Naive B cell (primary cell): ENCODE measurements around the gene ZNF175. TPM values are rescaled to one million over a fixed set of nuclear protein-coding genes. Genes with fewer than 3 reads are reported as not detected.

Experiments used
- ATAC-seq, 2 donors: fragments of 150-1000 bp; cut with Tn5 transposase; 2 replicates each; pipeline ENCODE4 v1.10.0; 2021; ENCODE audit warnings: low read depth in 2 of 2, mild to moderate bottlenecking in 2 of 2, moderate library complexity in 2 of 2
- DNase-seq: peaks from one replicate; pipeline ENCODE4 v3.0.0; 2022
- H3K27ac Mint-ChIP-seq, 6 donors: one replicate each; pipeline ENCODE4 v1.8.0; 2020 to 2022; ENCODE audit warnings: mild to moderate bottlenecking in 6 of 6, mixed read lengths in 6 of 6, moderate library complexity in 5 of 6, inconsistent platforms in 2 of 6
- H3K27me3 Mint-ChIP-seq, 3 donors: one replicate each; pipeline ENCODE4 v1.8.0; 2021 to 2022; ENCODE audit warnings: mixed read lengths in 3 of 3, mild to moderate bottlenecking in 1 of 3
- H3K36me3 Mint-ChIP-seq, 2 donors: one replicate each; pipeline ENCODE4 v1.8.0; 2020 to 2022; ENCODE audit warnings: mixed read lengths in 2 of 2, inconsistent platforms in 1 of 2, mild to moderate bottlenecking in 1 of 2
- H3K4me1 Mint-ChIP-seq, 3 donors: one replicate each; pipeline ENCODE4 v1.8.0; 2020 to 2022; ENCODE audit warnings: mixed read lengths in 3 of 3, inconsistent platforms in 1 of 3, mild to moderate bottlenecking in 1 of 3, moderate library complexity in 1 of 3
- H3K4me3 Mint-ChIP-seq, 8 donors: one replicate each; pipeline ENCODE4 v1.8.0; 2020 to 2022; ENCODE audit warnings: mild to moderate bottlenecking in 8 of 8, mixed read lengths in 8 of 8, moderate library complexity in 8 of 8, inconsistent platforms in 2 of 8
- H3K9me3 Mint-ChIP-seq, 7 donors: one replicate each; pipeline ENCODE4 v1.8.0; 2020 to 2022; ENCODE audit warnings: mixed read lengths in 7 of 7, mild to moderate bottlenecking in 5 of 7, inconsistent platforms in 2 of 7, moderate library complexity in 1 of 7
- polyA plus RNA-seq, 6 donors: library from polyadenylated mRNA; unstranded; fragments of 300-500 nt; fragmentation: Illumina TruSeq; gene quantifications; one replicate each; pipeline ENCODE4 v1.2.3, GENCODE V29; 2021; ENCODE audit warnings: low read depth in 6 of 6

Gene ZNF175
- polyA plus RNA-seq, 6 donors from 2014 or later: 0.94 to 5.1 (median 3.1) TPM

DNA sequence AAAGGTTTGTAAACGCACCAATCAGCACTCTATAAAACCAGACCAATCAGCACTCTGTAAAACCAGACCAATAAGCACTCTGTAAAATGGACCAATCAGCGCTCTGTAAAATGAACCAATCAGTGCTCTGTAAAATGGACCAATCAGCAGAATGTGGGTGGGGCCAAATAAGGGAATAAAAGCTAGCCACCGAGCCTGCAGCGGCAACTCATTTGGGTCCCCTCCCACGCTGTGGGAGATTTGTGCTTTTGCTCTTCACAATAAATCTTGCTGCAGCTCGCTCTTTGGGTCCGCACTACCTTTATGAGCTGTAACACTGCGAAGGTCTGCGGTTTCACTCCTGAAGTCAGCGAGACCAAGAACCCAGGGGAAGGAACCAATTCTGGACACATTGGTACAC, 28.0 kb downstream of the ZNF175 start:
- H3K4me1 Mint-ChIP-seq: peaks cover 43 to 52% (median 50%) of the 10 kb centered on the region in 3 donors
- no peak for DNase-seq
- H3K9me3 Mint-ChIP-seq: peaks cover 0 to 3% (median 0%) of the 10 kb centered on the region in 7 donors
- peak overlapping the region in 3 of 8 donors; percentile 3 to 68 (median 25) for H3K4me3 Mint-ChIP-seq
- no peak overlapping the region for H3K27ac Mint-ChIP-seq
- H3K27me3 Mint-ChIP-seq: peaks cover 0 to 9% (median 4%) of the 10 kb centered on the region in 3 donors
- ATAC-seq: no peak
- peaks cover 0 to 7% of the 10 kb centered on the region in 2 donors for H3K36me3 Mint-ChIP-seq

DNA sequence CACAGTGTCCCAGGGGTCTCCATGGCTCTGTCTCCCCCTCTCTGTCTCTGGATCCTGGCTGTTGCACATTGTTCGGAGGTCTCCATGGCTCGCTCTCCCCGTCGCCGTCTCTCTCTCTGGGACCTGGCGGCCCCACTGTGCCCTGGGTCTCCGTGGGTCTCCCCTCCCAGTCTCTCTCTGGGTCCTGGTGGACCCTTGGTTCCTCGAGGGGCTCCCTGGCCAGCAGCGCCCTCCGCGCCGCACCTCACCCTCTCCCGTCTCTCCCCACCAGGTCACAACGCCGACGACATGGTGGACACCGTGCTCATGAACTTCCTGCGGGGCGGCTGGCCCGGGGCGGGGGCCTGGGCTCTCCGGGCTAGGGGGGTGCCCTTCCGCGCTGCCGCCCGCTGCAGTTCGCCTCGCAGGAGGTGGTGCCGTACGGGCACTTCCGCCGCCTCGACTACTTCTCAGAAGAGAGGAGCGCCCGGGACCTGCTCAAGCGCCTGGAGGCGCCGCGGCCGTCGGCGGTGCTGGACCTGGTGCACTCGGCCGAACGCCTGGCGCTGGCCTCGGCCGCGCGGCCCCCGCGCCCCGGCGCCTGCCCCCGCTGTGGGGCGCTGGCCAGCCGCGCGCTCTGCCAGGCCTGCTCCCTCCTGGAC, 30.0 kb downstream of the ZNF175 start:
- peak overlapping the region; percentile 68 to 88 (median 74) for H3K4me3 Mint-ChIP-seq
- DNase-seq (peak; percentile 43), ATAC-seq (peak; percentile 86 to 90)
- H3K9me3 Mint-ChIP-seq: no peaks in the 10 kb centered on the region
- peaks cover 3 to 7% of the 10 kb centered on the region in 2 donors for H3K36me3 Mint-ChIP-seq
- peak overlapping the region in 3 of 6 donors; percentile 20 to 86 (median 54) for H3K27ac Mint-ChIP-seq
- peaks cover 37 to 43% (median 42%) of the 10 kb centered on the region in 3 donors for H3K4me1 Mint-ChIP-seq
- peaks cover 0 to 9% (median 4%) of the 10 kb centered on the region in 3 donors for H3K27me3 Mint-ChIP-seq

DNA sequence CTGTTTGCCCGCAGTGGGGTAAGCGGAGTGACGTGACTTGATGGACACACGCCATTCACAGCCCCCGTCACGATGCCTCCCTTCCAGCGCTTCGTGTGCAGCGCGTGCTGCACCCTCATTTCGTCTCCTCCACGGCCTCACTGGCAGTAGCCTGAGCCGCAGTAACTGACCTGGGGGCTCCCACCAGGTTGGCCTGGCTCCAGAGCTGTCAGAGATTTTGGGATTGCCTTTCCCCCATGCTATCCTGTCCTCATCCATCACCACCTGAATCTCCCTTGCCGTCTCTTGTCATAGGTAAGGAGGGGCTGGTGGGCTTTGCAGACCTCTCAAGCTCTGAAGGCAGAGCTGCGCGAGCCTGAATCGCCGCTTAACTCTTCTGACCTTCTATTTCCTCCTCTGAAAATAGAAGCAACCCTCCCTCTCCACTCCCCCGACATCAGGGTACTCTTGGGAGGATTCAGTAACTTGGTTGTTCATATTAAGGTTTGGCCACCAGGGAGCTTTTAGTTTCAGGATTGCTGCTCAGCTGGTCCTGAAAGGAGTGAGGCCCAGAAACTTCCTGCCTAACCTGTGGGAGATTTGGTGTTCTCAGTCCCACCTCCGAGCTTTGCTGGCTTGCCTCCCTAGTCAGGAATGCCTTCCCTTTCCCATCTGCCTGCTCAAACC, 31.2 kb downstream of the ZNF175 start:
- DNase-seq: no peak
- Mint-ChIP-seq H3K4me3 (peak overlapping the region; percentile 77 to 94 (median 85)), H3K36me3 (peaks cover 3 to 7% of the 10 kb centered on the region in 2 donors), H3K27ac (peak overlapping the region in 5 of 6 donors; percentile 27 to 88 (median 81)), H3K4me1 (peaks cover 44 to 55% (median 51%) of the 10 kb centered on the region in 3 donors), H3K27me3 (peaks cover 0 to 4% (median 2%) of the 10 kb centered on the region in 3 donors), H3K9me3 (no peaks in the 10 kb centered on the region)
- ATAC-seq: no peak

DNA sequence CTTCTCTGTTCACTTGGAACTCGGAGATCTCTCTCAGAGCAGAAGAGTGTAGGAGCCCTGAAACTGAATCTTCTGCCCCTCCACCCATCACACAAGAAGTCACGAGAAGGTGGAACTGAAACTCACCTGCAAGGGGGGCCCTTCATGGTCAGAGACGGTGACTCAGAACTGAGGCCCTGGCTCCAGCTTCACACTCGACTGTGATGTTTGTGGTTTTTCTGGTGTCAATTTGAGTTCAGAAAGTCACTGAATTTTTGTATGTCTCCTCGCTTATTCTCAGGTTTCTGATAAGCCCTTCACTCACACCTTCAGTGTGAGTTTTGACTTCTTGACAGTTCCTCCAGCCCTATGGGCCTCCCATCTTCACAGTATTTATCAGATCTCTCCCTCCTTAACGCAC, 36.0 kb downstream of the ZNF175 start:
- ATAC-seq (peak; percentile 98 to 99), DNase-seq (peak; percentile 90)
- peaks cover 12 to 24% of the 10 kb centered on the region in 2 donors for H3K36me3 Mint-ChIP-seq
- H3K4me3 Mint-ChIP-seq: peak overlapping the region; percentile 57 to 91 (median 78)
- H3K27ac Mint-ChIP-seq: peak overlapping the region; percentile 87 to 97 (median 95)
- no peaks in the 10 kb centered on the region for H3K9me3 Mint-ChIP-seq
- peaks cover 0 to 6% (median 0%) of the 10 kb centered on the region in 3 donors for H3K27me3 Mint-ChIP-seq
- H3K4me1 Mint-ChIP-seq: peaks cover 48 to 64% (median 56%) of the 10 kb centered on the region in 3 donors

DNA sequence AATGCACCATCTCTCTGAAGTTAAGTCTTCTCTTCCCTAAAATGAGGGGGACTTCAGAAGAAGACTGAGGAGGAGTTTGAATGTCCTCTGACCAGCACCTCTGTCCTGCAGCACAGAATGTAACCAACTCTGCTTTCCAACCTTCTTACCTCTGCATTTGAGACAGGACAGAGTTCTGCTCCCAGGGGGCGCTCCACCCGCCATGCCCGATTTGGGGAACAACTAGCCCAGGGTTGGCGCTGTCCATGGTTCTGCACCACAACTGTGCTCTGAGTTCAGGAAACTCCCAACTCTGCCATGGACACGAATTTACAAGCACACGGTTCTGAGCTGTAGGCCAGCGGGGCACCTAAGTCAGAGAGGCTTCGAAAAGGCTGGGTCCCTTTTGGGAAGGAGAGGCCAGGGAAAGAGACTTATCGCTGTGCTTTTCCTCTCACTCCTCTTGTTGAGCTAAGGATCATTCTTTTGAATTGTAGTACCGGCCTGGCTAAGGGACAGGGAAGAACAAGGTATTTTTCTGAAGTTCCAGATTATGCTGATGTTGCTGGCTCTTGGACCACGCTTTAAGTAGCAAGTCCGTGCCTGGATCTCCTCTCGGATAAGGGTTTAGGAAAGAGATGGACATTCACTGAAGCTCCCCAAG, 37.0 kb downstream of the ZNF175 start:
- H3K4me3 Mint-ChIP-seq: peak overlapping the region in 7 of 8 donors; percentile 48 to 91 (median 73)
- peak overlapping the region; percentile 62 to 97 (median 90) for H3K27ac Mint-ChIP-seq
- ATAC-seq (no peak), DNase-seq (peak; percentile 55)
- peaks cover 0 to 8% (median 2%) of the 10 kb centered on the region in 7 donors for H3K9me3 Mint-ChIP-seq
- H3K36me3 Mint-ChIP-seq: peaks cover 21 to 31% of the 10 kb centered on the region in 2 donors
- H3K27me3 Mint-ChIP-seq: peaks cover 0 to 6% (median 0%) of the 10 kb centered on the region in 3 donors
- H3K4me1 Mint-ChIP-seq: peaks cover 43 to 59% (median 49%) of the 10 kb centered on the region in 3 donors

DNA sequence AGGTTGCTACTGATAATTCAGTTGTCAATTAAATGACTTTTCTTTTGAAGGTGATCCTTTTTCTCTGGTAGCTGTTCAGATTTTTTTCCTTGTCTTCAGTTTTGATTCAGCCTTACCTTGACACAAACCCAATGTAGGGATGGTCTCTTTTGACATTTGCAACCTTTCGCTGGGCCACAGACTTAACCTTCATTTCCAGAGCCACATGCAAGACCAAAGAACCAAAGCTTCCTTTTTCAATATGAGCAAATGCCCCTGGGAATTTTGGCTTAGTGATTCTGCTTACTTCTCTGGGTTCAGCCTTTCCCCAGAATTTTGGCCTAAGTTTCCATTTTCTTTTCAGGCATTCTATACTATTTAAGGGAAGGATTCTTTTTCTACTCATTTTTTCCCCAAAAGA, 39.5 kb downstream of the ZNF175 start:
- no peak overlapping the region for H3K27ac Mint-ChIP-seq
- peaks cover 0 to 8% (median 2%) of the 10 kb centered on the region in 7 donors for H3K9me3 Mint-ChIP-seq
- peaks cover 27 to 30% of the 10 kb centered on the region in 2 donors for H3K36me3 Mint-ChIP-seq
- no peak for ATAC-seq
- peaks cover 40 to 52% (median 43%) of the 10 kb centered on the region in 3 donors for H3K4me1 Mint-ChIP-seq
- peak overlapping the region in 1 of 8 donors; percentile 61 for H3K4me3 Mint-ChIP-seq
- peaks cover 0 to 6% (median 0%) of the 10 kb centered on the region in 3 donors for H3K27me3 Mint-ChIP-seq
- DNase-seq: no peak

DNA sequence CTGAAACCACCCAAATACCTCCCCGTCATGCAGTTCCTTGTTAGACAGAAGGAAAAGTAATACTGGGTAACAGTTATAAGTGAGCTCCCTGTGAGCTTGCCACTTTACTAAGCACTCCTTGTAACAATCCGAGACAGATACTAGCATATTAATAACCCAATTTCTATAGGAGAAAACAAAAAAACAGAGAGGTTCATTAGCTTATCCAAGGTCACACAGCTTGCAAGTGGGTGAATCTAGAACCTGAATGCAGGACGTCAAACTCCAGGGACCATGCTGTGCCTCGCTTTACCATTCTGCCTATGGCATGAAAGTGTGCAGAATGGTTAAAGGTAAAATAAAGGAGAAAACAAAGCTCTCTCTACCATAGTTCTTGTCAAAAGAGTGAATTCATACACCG, 43.7 kb downstream of the ZNF175 start:
- Mint-ChIP-seq H3K36me3 (peaks cover 36 to 40% of the 10 kb centered on the region in 2 donors), H3K4me3 (no peak overlapping the region), H3K27me3 (peaks cover 0 to 6% (median 0%) of the 10 kb centered on the region in 3 donors), H3K9me3 (peaks cover 0 to 8% (median 2%) of the 10 kb centered on the region in 7 donors), H3K27ac (peak overlapping the region in 1 of 6 donors; percentile 44), H3K4me1 (peaks cover 14 to 31% (median 31%) of the 10 kb centered on the region in 3 donors)
- ATAC-seq: no peak
- DNase-seq: no peak

DNA sequence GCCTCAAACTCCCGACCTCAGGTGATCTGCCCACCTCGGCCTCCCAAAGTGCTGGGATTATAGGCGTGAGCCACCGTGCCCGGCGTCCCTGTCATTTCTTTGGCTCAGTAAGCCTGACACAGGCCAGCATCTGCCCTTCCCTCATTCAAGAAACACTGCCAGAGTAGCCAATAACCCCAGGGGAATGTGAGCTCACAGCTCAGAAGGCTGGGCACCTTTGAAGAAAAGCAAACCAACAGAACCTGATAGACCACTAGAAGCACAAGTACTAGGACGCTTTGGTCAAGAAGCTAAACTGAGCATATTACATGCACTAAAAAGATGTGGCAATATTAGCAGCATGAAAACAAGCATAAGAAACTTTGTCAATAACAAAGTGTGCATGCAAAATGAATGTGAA, 44.9 kb downstream of the ZNF175 start:
- peaks cover 26 to 40% of the 10 kb centered on the region in 2 donors for H3K36me3 Mint-ChIP-seq
- peaks cover 19 to 35% (median 35%) of the 10 kb centered on the region in 3 donors for H3K4me1 Mint-ChIP-seq
- no peak overlapping the region for H3K4me3 Mint-ChIP-seq
- no peak for DNase-seq
- ATAC-seq: no peak
- peaks cover 0 to 6% (median 0%) of the 10 kb centered on the region in 3 donors for H3K27me3 Mint-ChIP-seq
- peaks cover 0 to 8% (median 2%) of the 10 kb centered on the region in 7 donors for H3K9me3 Mint-ChIP-seq
- peak overlapping the region in 1 of 6 donors; percentile 81 for H3K27ac Mint-ChIP-seq

DNA sequence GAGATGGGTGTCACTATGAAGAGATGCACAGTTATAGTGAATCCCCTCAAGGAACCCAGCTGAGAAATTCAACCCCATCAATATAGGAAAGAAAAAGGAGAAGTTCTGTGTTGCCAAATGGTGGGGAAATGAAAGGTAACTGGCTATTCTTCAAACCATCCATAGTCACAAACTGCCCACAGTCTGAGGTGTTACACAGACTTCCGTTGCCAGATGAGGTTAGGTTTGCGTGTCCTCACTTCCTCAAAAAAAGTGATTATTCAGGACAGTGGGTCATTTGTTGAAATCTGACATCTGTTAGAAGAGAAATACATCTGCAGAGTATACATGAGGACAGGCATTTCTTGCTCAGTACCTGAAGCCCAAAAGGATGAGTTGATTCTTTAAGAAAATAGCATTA, 50.1 kb downstream of the ZNF175 start:
- Mint-ChIP-seq H3K4me1 (peaks cover 28 to 37% (median 34%) of the 10 kb centered on the region in 3 donors), H3K27ac (peak overlapping the region in 3 of 6 donors; percentile 2 to 78 (median 60)), H3K4me3 (peak overlapping the region in 2 of 8 donors; percentile 8 to 35), H3K36me3 (peaks cover 30 to 31% of the 10 kb centered on the region in 2 donors), H3K27me3 (no peaks in the 10 kb centered on the region), H3K9me3 (no peaks in the 10 kb centered on the region)
- ATAC-seq (peak; percentile 98), DNase-seq (peak; percentile 50)

DNA sequence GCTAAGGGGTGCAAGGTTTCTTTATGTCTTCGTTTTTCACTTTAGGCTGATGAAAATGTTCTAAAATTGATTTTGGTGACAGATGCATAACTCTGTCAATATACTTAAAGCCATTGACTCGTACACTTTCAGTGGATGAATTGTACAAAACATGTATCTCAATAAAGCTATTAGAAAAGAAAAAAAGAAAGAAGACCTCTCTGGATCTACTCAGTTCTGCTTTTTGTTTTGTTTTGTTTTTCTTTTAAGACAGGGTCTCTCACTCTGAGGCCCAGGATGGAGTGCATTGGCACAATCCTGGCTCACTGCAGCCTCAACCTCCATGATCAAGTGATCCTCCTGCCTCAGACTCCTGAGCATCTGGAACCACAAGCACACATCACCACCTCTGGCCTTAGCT, 55.6 kb downstream of the ZNF175 start:
- peaks cover 26 to 46% of the 10 kb centered on the region in 2 donors for H3K36me3 Mint-ChIP-seq
- H3K27me3 Mint-ChIP-seq: peaks cover 0 to 4% (median 0%) of the 10 kb centered on the region in 3 donors
- peak overlapping the region in 3 of 6 donors; percentile 45 to 68 (median 60) for H3K27ac Mint-ChIP-seq
- DNase-seq: no peak
- peaks cover 42 to 54% (median 45%) of the 10 kb centered on the region in 3 donors for H3K4me1 Mint-ChIP-seq
- no peaks in the 10 kb centered on the region for H3K9me3 Mint-ChIP-seq
- ATAC-seq: no peak
- H3K4me3 Mint-ChIP-seq: peak overlapping the region in 4 of 8 donors; percentile 6 to 71 (median 46)

DNA sequence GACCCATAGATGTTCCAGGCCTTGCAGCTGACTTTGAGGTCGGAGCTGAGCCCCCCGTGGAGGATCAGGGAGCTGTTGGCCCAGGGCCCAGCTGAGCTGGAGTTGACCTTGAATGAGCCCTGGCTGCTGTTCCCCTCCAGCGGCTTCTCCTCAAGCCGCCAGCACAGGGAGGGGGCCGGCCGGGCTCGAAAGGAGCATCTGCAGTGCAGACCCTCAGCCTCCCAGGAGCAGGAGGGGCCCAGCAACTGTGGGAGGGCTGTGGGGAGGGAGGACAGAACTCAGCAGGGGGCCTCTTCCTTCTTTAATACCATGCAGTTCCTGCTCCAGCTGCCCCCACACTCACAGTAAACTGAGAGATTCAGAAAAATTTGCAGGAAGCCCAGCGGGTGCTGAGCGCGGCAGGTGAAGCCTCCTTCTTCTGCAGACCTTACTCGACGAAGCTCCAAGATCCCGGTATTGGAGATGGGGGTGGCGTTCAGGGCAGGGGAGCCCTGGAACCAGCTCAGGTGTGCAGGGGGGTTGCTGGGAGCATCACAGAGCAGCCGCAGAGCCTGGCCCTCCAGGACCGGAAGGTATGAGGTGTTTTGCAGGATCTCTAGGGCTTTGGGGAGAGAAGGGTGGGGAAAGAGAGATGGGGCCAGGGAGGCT, 56.5 kb downstream of the ZNF175 start:
- peak overlapping the region in 4 of 8 donors; percentile 33 to 86 (median 70) for H3K4me3 Mint-ChIP-seq
- H3K36me3 Mint-ChIP-seq: peaks cover 25 to 46% of the 10 kb centered on the region in 2 donors
- peak overlapping the region in 4 of 6 donors; percentile 15 to 93 (median 65) for H3K27ac Mint-ChIP-seq
- ATAC-seq (no peak), DNase-seq (no peak)
- peaks cover 42 to 57% (median 45%) of the 10 kb centered on the region in 3 donors for H3K4me1 Mint-ChIP-seq
- peaks cover 0 to 4% (median 0%) of the 10 kb centered on the region in 3 donors for H3K27me3 Mint-ChIP-seq
- no peaks in the 10 kb centered on the region for H3K9me3 Mint-ChIP-seq

DNA sequence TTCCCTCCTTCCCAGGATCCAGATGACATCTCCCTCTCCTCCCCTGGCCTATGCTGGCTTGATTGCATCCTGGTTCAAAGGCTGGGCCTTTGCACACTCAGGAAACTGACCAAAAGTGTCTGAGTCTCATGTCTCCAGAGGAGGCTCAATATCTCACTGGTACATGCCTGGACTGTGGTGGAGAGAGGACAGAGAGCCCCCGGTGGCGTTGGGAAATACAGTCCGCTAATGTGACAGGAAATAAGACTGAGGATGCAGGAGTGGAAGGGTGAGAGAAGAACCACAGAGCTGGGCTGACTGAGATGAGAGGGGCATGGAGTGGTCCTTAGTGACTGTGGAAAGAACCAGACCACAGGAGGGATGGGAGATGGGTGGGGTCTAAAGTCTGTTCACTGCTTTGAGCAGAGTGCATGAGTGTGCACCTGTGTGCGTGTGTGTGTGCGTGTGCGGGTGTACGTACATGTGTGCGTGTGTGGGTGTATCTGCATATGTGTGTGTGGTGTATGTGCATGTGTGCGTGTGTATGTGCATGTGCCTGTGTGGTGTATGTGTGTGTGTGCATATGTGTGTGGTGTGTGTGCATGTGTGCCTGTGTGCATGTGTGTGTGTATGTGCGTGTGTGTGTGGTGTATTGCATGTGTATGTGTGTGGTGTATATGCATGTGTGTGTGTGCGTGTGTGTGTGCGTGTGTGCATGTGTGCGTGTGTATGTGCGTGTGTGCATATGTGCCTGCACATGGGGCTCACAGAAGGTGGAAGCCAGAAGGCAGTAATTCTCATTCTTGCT, 57.3 kb downstream of the ZNF175 start:
- H3K4me3 Mint-ChIP-seq: peak overlapping the region; percentile 17 to 86 (median 69)
- H3K36me3 Mint-ChIP-seq: peaks cover 17 to 43% of the 10 kb centered on the region in 2 donors
- no peak for ATAC-seq
- H3K27ac Mint-ChIP-seq: peak overlapping the region in 5 of 6 donors; percentile 51 to 81 (median 62)
- H3K9me3 Mint-ChIP-seq: no peaks in the 10 kb centered on the region
- peaks cover 0 to 4% (median 0%) of the 10 kb centered on the region in 3 donors for H3K27me3 Mint-ChIP-seq
- DNase-seq: no peak
- peaks cover 42 to 56% (median 45%) of the 10 kb centered on the region in 3 donors for H3K4me1 Mint-ChIP-seq
